Measurements from ENCODE around the gene C4A. TPM values are rescaled to one million over a fixed set of nuclear protein-coding genes. Genes with fewer than 3 reads are reported as not detected.

C4A gene
- total RNA-seq, 6 donors from 2014 or later, result 89.8 to 217 (median 139) TPM

- 87% methylated on average over 6 to 11 of the region's 11 CpGs for WGBS, 2 donors
- no peaks in the 10 kb centered on the region for H3K9me3 ChIP-seq
- no peak for TF ChIP-seq POLR2A (IDR thresholded peaks at IDR 0.05)
- TF ChIP-seq, protein P1, sequence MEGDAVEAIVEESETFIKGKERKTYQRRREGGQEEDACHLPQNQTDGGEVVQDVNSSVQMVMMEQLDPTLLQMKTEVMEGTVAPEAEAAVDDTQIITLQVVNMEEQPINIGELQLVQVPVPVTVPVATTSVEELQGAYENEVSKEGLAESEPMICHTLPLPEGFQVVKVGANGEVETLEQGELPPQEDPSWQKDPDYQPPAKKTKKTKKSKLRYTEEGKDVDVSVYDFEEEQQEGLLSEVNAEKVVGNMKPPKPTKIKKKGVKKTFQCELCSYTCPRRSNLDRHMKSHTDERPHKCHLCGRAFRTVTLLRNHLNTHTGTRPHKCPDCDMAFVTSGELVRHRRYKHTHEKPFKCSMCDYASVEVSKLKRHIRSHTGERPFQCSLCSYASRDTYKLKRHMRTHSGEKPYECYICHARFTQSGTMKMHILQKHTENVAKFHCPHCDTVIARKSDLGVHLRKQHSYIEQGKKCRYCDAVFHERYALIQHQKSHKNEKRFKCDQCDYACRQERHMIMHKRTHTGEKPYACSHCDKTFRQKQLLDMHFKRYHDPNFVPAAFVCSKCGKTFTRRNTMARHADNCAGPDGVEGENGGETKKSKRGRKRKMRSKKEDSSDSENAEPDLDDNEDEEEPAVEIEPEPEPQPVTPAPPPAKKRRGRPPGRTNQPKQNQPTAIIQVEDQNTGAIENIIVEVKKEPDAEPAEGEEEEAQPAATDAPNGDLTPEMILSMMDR (IDR thresholded peaks at IDR 0.05), result no peak
- no peak for TF ChIP-seq EP300 (IDR thresholded peaks at IDR 0.05)
- no peak for TF ChIP-seq POLR2AphosphoS5 (IDR thresholded peaks at IDR 0.05)
- H3K4me1 ChIP-seq, result peaks cover 18 to 33% (median 24%) of the 10 kb centered on the region in 4 donors
- DNase-seq, result peak in 1 of 2 donors; percentile 47
- H3K27ac ChIP-seq, result no peak overlapping the region
- H3K27me3 ChIP-seq, result no peaks in the 10 kb centered on the region
- H3K36me3 ChIP-seq, result peaks cover 42 to 77% (median 66%) of the 10 kb centered on the region in 4 donors
- no peak for ATAC-seq (ENCODE audit: low FRiP score in 2 of 2)
- H3K4me3 ChIP-seq, result no peak overlapping the region
Observed at GRCh38 chr6:31968326-31968725, 13.5 kb upstream of the C4A start.

DNA sequence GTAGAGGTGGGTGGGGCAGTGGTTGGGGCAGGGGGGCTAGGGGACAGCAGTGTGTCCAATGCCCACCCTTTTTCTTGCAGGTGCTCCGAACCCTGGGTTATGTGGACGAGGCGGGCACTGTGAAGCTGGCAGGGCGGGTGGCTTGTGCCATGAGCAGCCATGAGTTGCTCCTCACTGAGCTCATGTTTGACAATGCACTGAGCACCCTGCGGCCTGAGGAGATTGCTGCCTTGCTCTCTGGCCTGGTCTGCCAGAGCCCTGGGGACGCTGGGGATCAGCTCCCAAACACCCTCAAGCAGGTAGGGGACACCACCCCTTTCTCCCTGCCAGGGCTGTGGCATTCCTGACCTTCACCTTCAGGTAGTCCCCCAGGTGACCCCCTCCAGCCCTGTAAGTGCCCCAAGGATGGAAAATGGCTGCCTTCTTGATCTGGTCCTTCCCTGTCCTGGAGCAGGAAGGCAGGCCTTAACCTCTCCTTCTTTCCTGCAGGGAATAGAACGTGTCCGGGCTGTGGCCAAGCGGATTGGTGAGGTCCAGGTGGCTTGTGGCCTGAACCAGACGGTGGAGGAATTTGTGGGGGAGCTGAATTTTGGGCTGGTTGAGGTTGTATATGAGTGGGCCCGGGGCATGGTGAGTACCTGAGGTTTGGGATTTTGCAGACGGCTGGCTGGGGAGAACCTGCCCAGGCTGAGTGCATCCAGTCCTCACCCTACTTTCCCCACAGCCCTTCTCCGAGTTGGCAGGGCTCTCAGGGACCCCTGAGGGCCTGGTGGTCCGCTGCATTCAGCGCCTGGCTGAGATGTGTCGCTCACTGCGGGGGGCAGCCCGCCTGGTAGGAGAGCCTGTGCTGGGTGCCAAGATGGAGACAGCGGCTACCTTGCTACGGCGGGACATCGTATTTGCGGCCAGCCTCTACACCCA lies 12.8 kb upstream of the C4A start:
- ATAC-seq (ENCODE audit: low FRiP score in 2 of 2), result no peak
- H3K36me3 ChIP-seq, result peaks cover 36 to 72% (median 59%) of the 10 kb centered on the region in 4 donors
- TF ChIP-seq EP300 (IDR thresholded peaks at IDR 0.05) (no peak), POLR2AphosphoS5 (IDR thresholded peaks at IDR 0.05) (no peak), POLR2A (IDR thresholded peaks at IDR 0.05) (no peak)
- TF ChIP-seq, protein P1 (IDR thresholded peaks at IDR 0.05), result no peak

GRCh38 chr6:31969712-31970603 lies 11.9 kb upstream of the C4A start:
- Histone ChIP-seq H3K27ac (peak overlapping the region in 2 of 4 donors; percentile 96 to 97), H3K4me1 (peaks cover 24 to 47% (median 30%) of the 10 kb centered on the region in 4 donors), H3K36me3 (peaks cover 28 to 63% (median 52%) of the 10 kb centered on the region in 4 donors), H3K9me3 (no peaks in the 10 kb centered on the region), H3K27me3 (no peaks in the 10 kb centered on the region), H3K4me3 (peak overlapping the region in 1 of 4 donors; percentile 79)
- no peak for TF ChIP-seq EP300 (IDR thresholded peaks at IDR 0.05)
- TF ChIP-seq POLR2AphosphoS5 (IDR thresholded peaks at IDR 0.05), result no peak
- TF ChIP-seq, protein P1 (IDR thresholded peaks at IDR 0.05), result no peak
- no peak for TF ChIP-seq POLR2A (IDR thresholded peaks at IDR 0.05)
- WGBS, 2 donors, result 76 to 86% methylated on average over 17 of the region's 17 CpGs
- ATAC-seq (ENCODE audit: low FRiP score in 2 of 2) (no peak), DNase-seq (no peak)

More for the DNA sequence above, 12.8 kb upstream of the C4A start:
- peak in 1 of 2 donors; percentile 50 for DNase-seq
- H3K27me3 ChIP-seq, result no peaks in the 10 kb centered on the region
- H3K9me3 ChIP-seq, result no peaks in the 10 kb centered on the region
- no peak overlapping the region for H3K27ac ChIP-seq
- no peak overlapping the region for H3K4me3 ChIP-seq
- peaks cover 24 to 40% (median 30%) of the 10 kb centered on the region in 4 donors for H3K4me1 ChIP-seq
- WGBS, 2 donors, result 91 to 94% methylated on average over 19 to 22 of the region's 23 CpGs

GRCh38 chr6:31970604-31971271 lies 11.1 kb upstream of the C4A start:
- TF ChIP-seq, protein P1 (IDR thresholded peaks at IDR 0.05), result no peak
- TF ChIP-seq EP300 (IDR thresholded peaks at IDR 0.05) (no peak), POLR2AphosphoS5 (IDR thresholded peaks at IDR 0.05) (no peak), POLR2A (IDR thresholded peaks at IDR 0.05) (no peak)
- Histone ChIP-seq H3K36me3 (peaks cover 26 to 55% (median 46%) of the 10 kb centered on the region in 4 donors), H3K4me1 (peaks cover 24 to 47% (median 30%) of the 10 kb centered on the region in 4 donors), H3K4me3 (peak overlapping the region in 3 of 4 donors; percentile 55 to 84 (median 79)), H3K27me3 (no peaks in the 10 kb centered on the region), H3K27ac (peak overlapping the region; percentile 96 to 99 (median 97)), H3K9me3 (no peaks in the 10 kb centered on the region)
- WGBS, 2 donors, result 86 to 93% methylated on average over 3 to 18 of the region's 18 CpGs
- peak in 1 of 2 donors; percentile 75 for DNase-seq
- no peak for ATAC-seq (ENCODE audit: low FRiP score in 2 of 2)
